B cell (primary cell): ENCODE measurements around the gene PLEKHM2.

Source experiments
- EZH2 ChIP-seq: IDR thresholded peaks from 2 replicates; pipeline ENCODE4 v1.6.1; 2012; ENCODE audit warnings: borderline replicate concordance, low read depth, mild to moderate bottlenecking, moderate library complexity, low read length; ENCODE audit not compliant: insufficient read depth, poor library complexity, severe bottlenecking
- TF ChIP-seq, protein P1 (sequence below): fragments of 200-600 bp; IDR thresholded peaks from one replicate; pipeline ENCODE4 v1.8.0; 2022; ENCODE audit warnings: antibody characterized with exemption, mild to moderate bottlenecking

- TF ChIP-seq, protein P1, sequence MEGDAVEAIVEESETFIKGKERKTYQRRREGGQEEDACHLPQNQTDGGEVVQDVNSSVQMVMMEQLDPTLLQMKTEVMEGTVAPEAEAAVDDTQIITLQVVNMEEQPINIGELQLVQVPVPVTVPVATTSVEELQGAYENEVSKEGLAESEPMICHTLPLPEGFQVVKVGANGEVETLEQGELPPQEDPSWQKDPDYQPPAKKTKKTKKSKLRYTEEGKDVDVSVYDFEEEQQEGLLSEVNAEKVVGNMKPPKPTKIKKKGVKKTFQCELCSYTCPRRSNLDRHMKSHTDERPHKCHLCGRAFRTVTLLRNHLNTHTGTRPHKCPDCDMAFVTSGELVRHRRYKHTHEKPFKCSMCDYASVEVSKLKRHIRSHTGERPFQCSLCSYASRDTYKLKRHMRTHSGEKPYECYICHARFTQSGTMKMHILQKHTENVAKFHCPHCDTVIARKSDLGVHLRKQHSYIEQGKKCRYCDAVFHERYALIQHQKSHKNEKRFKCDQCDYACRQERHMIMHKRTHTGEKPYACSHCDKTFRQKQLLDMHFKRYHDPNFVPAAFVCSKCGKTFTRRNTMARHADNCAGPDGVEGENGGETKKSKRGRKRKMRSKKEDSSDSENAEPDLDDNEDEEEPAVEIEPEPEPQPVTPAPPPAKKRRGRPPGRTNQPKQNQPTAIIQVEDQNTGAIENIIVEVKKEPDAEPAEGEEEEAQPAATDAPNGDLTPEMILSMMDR: no peak
- peak; percentile 96 for TF ChIP-seq EZH2
Measured at GRCh38 chr1:15757575-15758342, 73.6 kb downstream of the PLEKHM2 start.
